ENCODE results near the gene SEMA7A. TPM values are rescaled to one million over a fixed set of nuclear protein-coding genes. Genes with fewer than 3 reads are reported as not detected.

The SEMA7A gene
- total and polyA plus RNA-seq, 9 donors = 3.8 to 10.4 (median 6.4) TPM

DNA sequence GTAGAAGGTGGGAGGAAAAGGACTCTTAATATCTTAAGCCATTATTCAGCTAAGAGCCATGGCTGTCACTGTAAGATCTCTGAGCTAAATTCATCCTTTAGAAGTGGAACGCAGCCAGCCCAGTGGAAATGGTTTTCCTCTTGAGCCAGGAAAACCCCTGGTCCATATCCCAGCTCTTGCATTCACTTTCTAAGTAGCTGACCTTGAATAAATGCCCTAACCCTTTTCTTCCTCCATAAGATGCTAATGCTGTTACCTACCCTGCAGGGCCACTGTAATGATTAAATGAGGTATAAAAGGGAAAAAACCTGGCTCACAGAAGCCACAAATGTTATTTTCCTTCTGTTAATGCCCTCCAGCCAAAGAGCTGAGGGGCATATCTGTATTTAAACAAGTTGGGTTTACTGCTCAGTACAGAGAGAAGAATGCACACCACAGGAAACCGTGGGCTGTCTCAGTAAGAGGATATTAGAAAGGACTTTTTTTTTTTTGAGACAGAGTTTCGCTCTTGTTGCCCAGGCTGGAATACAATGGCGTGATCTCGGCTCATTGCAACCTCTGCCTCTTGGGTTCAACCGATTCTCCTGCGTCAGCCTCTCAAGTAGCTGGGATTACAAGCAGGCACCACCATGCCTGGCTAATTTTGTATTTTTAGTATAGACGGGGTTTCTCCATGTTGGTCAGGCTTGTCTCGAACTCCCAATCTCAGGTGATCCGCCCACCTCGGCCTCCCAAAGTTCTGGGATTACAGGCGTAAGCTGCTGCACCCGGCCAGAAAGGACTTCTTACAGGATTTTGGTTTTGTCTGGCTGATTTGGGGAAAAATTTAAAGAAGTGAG is 20.4 kb upstream of the SEMA7A start:
- Histone ChIP-seq H3K27ac (ENCODE audit: low read length) (no peak overlapping the region), H3K36me3 (ENCODE audit: control insufficient read depth, insufficient read depth, low read length) (peaks cover 52% of the 10 kb centered on the region), H3K4me3 (ENCODE audit: low read length) (no peak overlapping the region), H3K9me3 (replicated peaks; ENCODE audit: control insufficient read depth, low read depth, low read length) (no peaks in the 10 kb centered on the region), H3K4me1 (ENCODE audit: control insufficient read depth, insufficient read depth, low read length) (no peaks in the 10 kb centered on the region), H3K27me3 (ENCODE audit: control insufficient read depth, insufficient read depth, low read length) (no peaks in the 10 kb centered on the region)
- 74% methylated on average over 10 of the region's 13 CpGs for WGBS (ENCODE audit: insufficient coverage)
- DNase-seq = peak; percentile 61

DNA sequence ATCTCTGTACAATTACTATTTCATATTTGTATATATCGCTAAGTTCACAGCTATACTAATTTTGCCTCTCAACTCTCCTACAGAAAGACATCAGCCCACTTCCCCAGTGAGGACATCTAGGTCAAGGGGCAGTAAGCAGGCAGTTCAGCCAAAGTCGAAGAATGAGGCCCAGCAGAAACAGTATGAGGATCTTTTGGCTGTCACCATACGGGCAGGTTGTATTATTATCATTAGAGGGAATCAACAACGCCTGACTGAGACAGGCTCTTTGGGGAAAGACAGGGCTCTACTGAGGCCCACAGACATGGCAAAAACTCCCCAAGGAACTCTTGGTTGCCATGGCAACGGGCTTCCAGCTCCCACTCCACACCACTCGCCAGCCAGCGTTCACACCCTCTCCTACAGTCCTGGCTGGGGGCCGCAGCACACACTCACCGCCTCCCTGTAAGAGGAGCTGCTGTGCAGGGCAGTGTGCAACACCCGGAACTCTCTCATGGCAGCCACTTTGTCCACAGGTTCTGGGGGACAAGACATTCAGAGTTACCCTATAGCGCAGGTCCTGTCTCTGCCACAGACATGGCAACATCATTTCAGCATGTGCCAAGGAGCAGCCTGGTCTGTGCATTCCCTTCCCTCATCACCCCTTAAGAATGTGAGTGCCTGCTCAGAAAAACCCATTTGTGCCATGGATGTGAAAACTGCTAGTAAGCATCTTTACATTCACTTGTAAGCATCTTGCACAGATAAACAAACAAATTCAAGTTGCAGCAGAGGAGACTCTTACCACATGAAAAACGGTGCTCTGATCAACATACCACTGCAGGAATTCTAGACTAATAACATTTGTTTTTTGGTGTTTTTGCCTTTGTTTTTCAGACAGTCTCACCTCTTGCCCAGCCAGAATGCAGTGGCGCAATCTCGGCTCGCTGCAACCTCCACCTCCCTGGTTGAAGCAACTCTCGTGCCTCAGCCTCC is 18.4 kb upstream of the SEMA7A start:
- H3K4me1 ChIP-seq (ENCODE audit: control insufficient read depth, insufficient read depth, low read length) = no peaks in the 10 kb centered on the region
- H3K4me3 ChIP-seq (ENCODE audit: low read length) = no peak overlapping the region
- no peak for DNase-seq
- 57% methylated on average over 10 of the region's 16 CpGs for WGBS (ENCODE audit: insufficient coverage)
- no peaks in the 10 kb centered on the region for H3K27me3 ChIP-seq (ENCODE audit: control insufficient read depth, insufficient read depth, low read length)
- H3K27ac ChIP-seq (ENCODE audit: low read length) = no peak overlapping the region
- H3K9me3 ChIP-seq (replicated peaks; ENCODE audit: control insufficient read depth, low read depth, low read length) = no peaks in the 10 kb centered on the region
- peaks cover 66% of the 10 kb centered on the region for H3K36me3 ChIP-seq (ENCODE audit: control insufficient read depth, insufficient read depth, low read length)

DNA sequence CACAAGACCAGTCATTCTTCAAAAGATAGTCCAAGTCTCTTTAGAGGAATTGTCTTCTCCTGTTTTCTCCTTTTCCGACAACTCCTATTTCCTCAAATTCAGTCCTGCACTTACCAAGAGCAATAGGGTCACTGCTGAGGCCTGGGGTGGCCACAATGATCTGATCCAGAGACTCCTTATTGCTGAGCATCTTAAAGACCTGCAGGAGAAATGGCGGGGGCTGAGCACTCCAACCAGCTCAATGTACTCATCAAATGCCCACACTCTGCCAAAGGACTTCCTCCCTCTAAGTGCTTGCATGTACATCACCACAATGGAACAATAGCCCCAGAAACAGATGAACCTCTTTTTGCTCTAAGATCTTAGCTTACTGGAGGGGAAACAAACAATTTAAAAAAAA is 17.6 kb upstream of the SEMA7A start:
- H3K36me3 ChIP-seq (ENCODE audit: control insufficient read depth, insufficient read depth, low read length) = peaks cover 66% of the 10 kb centered on the region
- no peak overlapping the region for H3K27ac ChIP-seq (ENCODE audit: low read length)
- no peaks in the 10 kb centered on the region for H3K4me1 ChIP-seq (ENCODE audit: control insufficient read depth, insufficient read depth, low read length)
- no peaks in the 10 kb centered on the region for H3K9me3 ChIP-seq (replicated peaks; ENCODE audit: control insufficient read depth, low read depth, low read length)
- no peaks in the 10 kb centered on the region for H3K27me3 ChIP-seq (ENCODE audit: control insufficient read depth, insufficient read depth, low read length)
- no peak for DNase-seq
- H3K4me3 ChIP-seq (ENCODE audit: low read length) = no peak overlapping the region
- no CpG with 5 or more reads among the region's 2 CpGs for WGBS (ENCODE audit: insufficient coverage)

DNA sequence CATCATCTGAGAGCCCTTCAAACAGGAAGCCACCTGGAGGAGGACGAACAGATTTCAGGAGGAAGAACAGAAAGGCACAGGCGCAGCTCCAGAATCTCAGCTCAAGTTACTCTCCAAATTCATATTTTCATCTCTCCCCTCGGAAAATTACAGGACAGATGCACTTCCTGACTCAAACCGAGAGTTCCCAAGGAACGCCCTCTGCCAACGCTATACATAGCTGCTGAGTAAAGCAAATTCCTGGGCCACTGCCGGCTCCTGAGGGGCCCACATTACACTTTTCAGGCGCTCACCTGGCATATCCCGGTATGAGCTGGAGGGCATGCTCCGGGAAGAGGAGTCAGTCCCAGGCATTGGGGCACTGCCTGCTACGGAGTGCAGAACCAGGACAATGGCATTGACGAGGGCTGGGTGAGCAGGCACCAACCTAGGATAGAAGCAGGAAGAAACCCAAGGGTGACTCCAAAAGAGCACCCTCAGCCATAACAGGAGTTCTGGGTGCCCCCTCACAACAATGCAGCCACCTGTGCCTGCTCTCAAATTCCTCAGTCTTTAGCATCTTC is 16.0 kb upstream of the SEMA7A start:
- no peaks in the 10 kb centered on the region for H3K4me1 ChIP-seq (ENCODE audit: control insufficient read depth, insufficient read depth, low read length)
- DNase-seq = peak; percentile 60
- 61% methylated on average over 12 of the region's 12 CpGs for WGBS (ENCODE audit: insufficient coverage)
- H3K9me3 ChIP-seq (replicated peaks; ENCODE audit: control insufficient read depth, low read depth, low read length) = no peaks in the 10 kb centered on the region
- H3K27ac ChIP-seq (ENCODE audit: low read length) = no peak overlapping the region
- H3K36me3 ChIP-seq (ENCODE audit: control insufficient read depth, insufficient read depth, low read length) = peaks cover 78% of the 10 kb centered on the region
- no peak overlapping the region for H3K4me3 ChIP-seq (ENCODE audit: low read length)
- H3K27me3 ChIP-seq (ENCODE audit: control insufficient read depth, insufficient read depth, low read length) = no peaks in the 10 kb centered on the region

DNA sequence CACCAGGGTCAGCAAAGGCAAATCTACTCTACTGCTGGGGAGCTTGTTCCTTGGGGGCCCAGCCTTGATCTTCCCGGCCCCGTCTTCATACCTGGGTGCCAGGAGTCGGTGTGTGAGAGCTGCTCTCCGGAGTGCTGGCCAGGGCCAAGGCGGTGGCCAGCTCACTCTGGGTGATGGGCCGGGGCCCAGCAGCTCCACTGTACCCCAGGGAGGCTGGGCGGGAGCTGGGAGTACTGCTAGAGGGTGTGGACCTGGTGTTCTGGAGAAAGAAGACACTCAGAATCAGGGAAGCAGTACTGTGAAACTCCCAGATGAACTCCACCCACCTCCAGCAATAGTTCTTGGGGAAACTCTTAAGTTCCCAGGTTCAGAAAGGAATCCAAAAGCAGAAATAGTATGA is 15.3 kb upstream of the SEMA7A start:
- Histone ChIP-seq H3K27ac (ENCODE audit: low read length) (no peak overlapping the region), H3K4me1 (ENCODE audit: control insufficient read depth, insufficient read depth, low read length) (no peaks in the 10 kb centered on the region), H3K36me3 (ENCODE audit: control insufficient read depth, insufficient read depth, low read length) (peaks cover 81% of the 10 kb centered on the region), H3K4me3 (ENCODE audit: low read length) (no peak overlapping the region), H3K9me3 (replicated peaks; ENCODE audit: control insufficient read depth, low read depth, low read length) (no peaks in the 10 kb centered on the region), H3K27me3 (ENCODE audit: control insufficient read depth, insufficient read depth, low read length) (no peaks in the 10 kb centered on the region)
- no peak for DNase-seq
- WGBS (ENCODE audit: insufficient coverage) = 90% methylated on average over 4 of the region's 7 CpGs

DNA sequence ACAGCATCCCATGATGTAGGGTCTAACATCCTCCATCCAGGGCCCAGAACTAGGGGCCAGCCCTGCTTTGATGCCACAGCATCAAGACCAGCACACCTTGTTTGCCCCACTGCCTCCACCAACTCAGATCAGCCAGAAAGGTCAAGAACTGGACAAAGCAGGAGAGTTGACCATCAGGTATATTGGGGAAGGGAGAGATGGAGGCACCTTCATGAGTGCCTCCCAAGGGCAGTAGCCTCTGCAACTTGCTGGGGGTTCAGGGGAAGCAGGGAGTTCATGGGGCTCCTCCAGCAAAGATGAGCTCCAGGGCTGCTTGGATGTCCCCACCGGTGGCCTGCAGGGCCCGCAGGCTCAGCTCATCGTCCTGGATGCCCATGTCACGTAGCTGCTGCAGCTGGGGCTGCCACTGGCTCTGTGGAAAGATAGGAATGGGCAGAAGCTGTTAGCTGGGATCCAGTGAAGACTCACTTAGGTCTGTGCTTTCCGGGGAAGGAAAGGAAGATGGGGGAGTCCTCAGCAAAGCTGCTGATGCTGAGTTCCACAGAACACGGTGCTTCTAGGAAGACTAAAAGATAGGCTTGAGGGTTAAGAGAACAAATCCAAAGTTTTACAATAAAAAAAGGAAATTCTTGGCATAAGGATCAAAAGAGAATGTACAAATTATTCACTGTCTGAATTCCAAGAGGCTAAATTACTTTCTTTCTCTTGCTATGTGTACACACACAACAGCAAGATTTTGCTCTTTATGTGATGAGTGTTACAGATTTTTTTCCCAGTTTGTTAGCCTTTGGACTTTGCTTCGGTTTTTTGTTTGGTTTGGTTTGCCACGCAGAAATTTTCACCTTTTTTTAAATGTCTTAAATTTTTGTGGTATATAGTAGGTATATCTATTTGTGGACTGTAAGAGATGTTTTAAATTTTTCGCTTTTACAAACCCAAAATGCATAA is 12.3 kb upstream of the SEMA7A start:
- H3K9me3 ChIP-seq (replicated peaks; ENCODE audit: control insufficient read depth, low read depth, low read length) = no peaks in the 10 kb centered on the region
- peaks cover 60% of the 10 kb centered on the region for H3K36me3 ChIP-seq (ENCODE audit: control insufficient read depth, insufficient read depth, low read length)
- no peak overlapping the region for H3K27ac ChIP-seq (ENCODE audit: low read length)
- H3K4me3 ChIP-seq (ENCODE audit: low read length) = no peak overlapping the region
- DNase-seq = no peak
- H3K4me1 ChIP-seq (ENCODE audit: control insufficient read depth, insufficient read depth, low read length) = no peaks in the 10 kb centered on the region
- WGBS (ENCODE audit: insufficient coverage) = 97% methylated on average over 5 of the region's 9 CpGs
- no peaks in the 10 kb centered on the region for H3K27me3 ChIP-seq (ENCODE audit: control insufficient read depth, insufficient read depth, low read length)

DNA sequence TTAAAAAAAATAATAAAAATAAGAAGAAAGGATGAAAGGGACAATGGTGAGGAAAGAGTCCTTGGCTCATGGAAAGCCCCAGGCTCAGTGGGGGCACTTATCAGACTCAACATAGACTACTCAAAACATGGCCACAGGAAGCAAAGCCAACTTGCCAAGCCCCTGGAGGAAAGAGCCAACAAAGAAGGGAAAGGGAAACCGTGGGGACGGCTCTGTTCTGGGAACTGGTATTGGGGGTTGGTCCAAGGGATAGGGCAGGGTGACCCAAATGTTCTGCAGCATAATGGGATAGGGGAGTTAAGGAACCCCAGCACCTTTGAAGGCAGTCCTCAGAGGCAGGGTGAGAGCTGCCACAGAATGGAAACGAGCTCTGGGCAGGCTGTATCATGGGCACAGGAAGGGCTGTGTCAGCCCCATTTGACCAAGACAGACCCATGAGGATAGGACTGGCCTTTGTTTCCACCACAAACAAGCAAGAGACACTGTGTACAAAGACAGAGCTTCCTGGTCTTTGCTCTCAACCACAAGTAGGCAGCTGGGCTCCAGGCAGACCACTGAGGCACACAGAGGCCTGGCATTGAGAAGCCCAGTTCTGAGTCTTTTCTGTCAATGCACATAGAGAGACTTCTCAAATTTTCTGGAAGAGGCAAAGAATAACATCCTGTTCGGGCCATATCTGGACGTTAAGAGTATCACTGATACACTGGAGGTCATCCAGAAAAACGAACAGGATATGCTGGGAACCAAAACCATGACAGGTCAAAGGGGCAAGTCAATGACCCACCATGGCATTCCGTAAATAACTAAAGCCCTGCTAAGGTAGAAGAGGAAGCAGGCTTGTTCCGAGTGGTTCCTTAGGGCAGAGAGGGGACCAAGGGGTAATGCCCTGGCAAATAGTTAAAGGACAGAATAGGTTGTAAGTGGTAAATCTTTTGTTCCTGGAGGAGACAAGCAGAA is 10.6 kb upstream of the SEMA7A start:
- no peaks in the 10 kb centered on the region for H3K9me3 ChIP-seq (replicated peaks; ENCODE audit: control insufficient read depth, low read depth, low read length)
- H3K4me3 ChIP-seq (ENCODE audit: low read length) = no peak overlapping the region
- no peak for DNase-seq
- H3K4me1 ChIP-seq (ENCODE audit: control insufficient read depth, insufficient read depth, low read length) = no peaks in the 10 kb centered on the region
- H3K36me3 ChIP-seq (ENCODE audit: control insufficient read depth, insufficient read depth, low read length) = peaks cover 44% of the 10 kb centered on the region
- no peaks in the 10 kb centered on the region for H3K27me3 ChIP-seq (ENCODE audit: control insufficient read depth, insufficient read depth, low read length)
- 83% methylated on average over 8 of the region's 8 CpGs for WGBS (ENCODE audit: insufficient coverage)
- no peak overlapping the region for H3K27ac ChIP-seq (ENCODE audit: low read length)

DNA sequence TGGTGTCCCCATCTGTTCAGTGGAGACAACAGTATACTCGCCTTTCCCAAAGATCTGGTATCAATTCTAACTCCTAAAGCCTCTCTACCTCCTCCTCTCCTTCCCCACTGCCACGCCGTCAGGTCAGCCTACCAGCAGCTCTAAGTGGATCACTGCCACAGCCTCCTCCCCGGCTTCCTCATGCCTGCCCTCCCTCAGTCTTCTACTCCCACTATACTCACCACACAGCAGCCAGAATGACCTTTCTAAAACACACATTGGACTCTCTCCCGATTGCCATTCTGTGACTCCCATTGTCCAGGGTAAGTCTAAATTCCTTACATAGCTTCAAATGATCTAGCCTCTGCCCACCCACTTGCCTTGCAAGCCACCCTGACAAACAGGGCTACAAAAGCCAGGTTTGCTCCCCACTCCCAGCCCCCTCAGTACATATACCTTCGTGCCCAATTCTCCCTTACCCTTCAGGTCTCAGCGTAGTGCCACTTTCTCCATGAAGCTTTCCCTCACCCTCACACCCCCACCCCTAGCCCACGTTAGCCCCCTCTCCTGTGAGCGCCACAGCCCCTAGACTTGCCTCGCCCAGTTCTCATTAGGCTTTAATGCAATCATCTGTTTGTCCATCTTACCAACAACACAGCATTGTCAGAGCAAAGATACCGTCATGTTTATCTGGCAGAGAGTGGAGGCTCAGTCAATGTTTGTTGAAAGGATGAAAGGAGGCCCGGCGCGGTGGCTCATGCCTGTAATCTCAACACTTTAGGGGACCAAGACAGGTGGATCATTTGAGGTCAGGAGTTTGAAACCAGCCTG is 9.5 kb upstream of the SEMA7A start:
- Histone ChIP-seq H3K9me3 (replicated peaks; ENCODE audit: control insufficient read depth, low read depth, low read length) (no peaks in the 10 kb centered on the region), H3K36me3 (ENCODE audit: control insufficient read depth, insufficient read depth, low read length) (peaks cover 33% of the 10 kb centered on the region), H3K27ac (ENCODE audit: low read length) (no peak overlapping the region), H3K27me3 (ENCODE audit: control insufficient read depth, insufficient read depth, low read length) (no peaks in the 10 kb centered on the region), H3K4me3 (ENCODE audit: low read length) (no peak overlapping the region), H3K4me1 (ENCODE audit: control insufficient read depth, insufficient read depth, low read length) (no peaks in the 10 kb centered on the region)
- no peak for DNase-seq
- 72% methylated on average over 13 of the region's 14 CpGs for WGBS (ENCODE audit: insufficient coverage)
